NCI-H345 treated with DMSO at 0.1 percent for 48 hours (cell line): Measurements from ENCODE around the gene OR8H3.
"Not testable (repeated sequence)": the region's sequence is repeated elsewhere in the genome, so short reads cannot be mapped to it uniquely, and the experiment has no call there.

Experiments
- DNase-seq: peaks from one replicate; lab custom pipeline; 2025; ENCODE audit not compliant: unreplicated experiment; lab: John Stamatoyannopoulos, UW

Gene OR8H3

GRCh38 chr11:56122073-56122472 is at the start of gene OR8H3:
TSS of gene OR8H3 (plus strand) at chr11:56122373. CDS start at chr11:56122373, 0 bp downstream.
- DNase-seq, result no peak

DNA sequence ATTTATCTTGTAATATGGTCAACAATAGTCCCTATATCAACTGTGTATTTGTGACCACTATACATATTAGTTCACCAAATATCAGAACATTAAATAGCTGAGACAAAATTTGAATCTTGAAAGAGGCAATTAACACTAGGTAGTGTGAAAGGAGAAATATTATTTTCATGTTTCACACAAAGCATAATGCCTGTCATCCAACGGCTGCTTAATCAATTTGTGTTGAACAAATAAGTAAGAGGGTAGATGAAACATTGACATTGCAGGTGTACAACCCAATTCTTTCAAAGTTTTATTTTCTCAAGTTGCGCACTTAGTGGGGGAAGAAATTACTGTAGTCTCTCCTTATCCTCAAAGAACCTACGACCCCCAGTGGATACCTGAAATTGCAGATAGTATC is 32.5 kb upstream of the OR8H3 start:
- DNase-seq, result no peak

DNA sequence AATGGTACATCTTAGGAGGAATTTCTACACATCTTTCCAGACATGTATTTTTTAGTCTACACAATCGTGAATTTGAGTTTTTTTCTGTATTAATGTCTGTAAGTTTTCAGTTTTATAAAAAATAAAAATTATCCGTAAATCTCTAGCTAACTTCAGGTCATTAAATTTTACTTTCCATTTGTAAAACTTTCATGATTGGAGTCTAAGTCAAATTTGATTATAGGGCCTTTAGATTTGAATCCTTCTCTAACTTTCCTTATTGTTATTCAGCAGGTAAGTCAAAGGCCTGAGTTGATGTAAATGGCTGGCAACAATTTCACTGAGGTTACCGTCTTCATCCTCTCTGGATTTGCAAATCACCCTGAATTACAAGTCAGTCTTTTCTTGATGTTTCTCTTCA is 29.2 kb upstream of the OR8H3 start, which contains the start of gene OR8I2:
TSS of gene OR8I2 (plus strand) at position 301 of the 400 bp plus-strand sequence. CDS start at position 301, 0 bp downstream.
- DNase-seq, result no peak

DNA sequence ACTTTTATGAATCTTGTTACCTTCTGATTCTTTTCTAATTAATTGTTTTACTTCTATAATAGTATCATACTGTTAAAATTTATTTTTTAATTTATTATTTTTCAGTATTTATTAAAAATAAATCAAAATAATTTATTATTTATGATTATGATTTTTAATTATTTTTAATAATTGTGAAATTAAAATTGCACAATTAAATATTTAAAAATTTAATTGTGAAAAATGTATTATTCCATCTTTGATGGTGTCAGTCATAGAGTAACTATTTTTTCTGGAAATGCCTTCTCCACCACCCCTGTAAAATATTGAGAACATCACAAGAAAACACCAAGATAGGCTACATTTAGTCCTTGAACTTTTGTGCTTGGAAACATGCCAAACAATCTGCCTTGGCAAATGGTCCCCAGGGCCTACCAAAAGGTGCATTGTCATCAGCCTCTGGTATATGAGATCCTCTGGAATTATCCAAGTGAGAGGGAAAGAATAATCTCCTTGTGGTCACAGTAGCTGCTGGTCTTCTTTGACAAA is 18.9 kb upstream of the OR8H3 start, which contains the start of gene OR8H2:
TSS of gene OR8H2 (plus strand) at position 478 of the 528 bp plus-strand sequence. CDS start 1,356 bp downstream, outside the sequence.
- DNase-seq, result no peak

DNA sequence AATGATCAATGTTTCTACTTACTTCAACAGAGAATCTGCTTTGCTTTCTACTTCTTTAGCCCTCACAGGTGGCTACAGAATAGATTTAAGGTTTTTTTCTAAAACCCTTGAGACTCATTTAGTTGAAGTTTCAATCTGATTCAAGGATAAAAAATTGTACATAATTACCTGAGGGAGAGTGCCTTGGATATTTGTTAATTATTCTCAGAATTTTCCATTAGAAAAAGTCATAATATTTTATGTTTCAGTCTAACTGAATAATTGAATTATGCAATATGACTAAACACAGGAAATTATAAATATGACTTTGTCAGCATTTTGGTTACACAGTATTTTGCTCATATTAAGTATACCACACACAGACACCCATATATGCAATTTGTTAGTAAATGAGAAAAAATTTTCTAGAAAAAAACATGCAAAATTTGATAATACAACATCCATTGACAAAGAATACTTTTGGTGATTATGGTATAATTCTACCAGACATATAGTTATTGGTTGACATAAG is 18.0 kb downstream of the OR8H3 start, which contains the start of gene OR8J3:
TSS of gene OR8J3 (minus strand) at position 51 of the 511 bp plus-strand sequence. CDS start 2,483 bp downstream, outside the sequence.
- no peak for DNase-seq

GRCh38 chr11:56143681-56144080 is 21.5 kb downstream of the OR8H3 start:
- DNase-seq, result not testable (repeated sequence)

- DNase-seq, result no peak
These were observed 29.2 kb downstream of the OR8H3 start for GRCh38 chr11:56151376-56151775.

DNA sequence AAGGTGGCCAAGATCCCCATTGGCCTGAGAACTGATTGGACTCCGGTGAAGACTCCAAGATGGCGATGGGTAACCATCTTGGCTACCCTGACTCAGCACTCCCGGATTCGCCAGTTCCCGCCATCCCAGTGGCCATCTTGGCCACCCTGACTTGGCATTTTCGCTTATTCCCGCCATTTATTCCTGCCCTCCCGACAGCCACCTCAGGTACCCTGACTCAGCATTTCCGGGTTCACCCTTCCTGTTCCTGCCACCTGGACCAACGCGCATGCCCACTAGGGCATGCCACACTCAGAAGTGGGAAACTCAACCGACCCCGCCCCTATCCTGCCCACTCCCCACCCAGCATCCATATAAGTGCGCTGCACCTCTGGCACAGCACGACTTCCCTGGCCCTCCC is 30.2 kb downstream of the OR8H3 start:
- DNase-seq, result no peak

DNA sequence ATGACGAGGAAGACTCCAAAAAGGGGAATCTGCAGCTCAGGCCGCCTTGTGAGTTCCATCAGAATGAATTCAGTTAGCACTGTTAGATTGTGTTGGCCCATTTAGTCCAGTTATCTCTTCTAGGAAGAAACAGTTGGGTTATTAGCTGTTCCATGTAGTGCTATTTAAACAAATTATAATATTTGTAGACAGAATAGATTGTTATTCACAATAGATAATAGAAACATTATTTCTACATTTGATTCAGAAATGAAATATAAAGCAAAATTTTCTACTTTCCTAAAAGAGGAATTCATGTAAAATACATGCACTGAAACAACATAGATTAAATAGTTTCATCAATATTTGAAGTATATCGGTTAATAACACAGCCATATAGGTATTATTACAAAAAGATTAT is 38.0 kb downstream of the OR8H3 start, which contains the start of gene OR8K5:
TSS of gene OR8K5 (minus strand) at position 101 of the 400 bp plus-strand sequence. CDS start at position 101, 0 bp downstream.
- no peak for DNase-seq

GRCh38 chr11:56163804-56164203 is 41.6 kb downstream of the OR8H3 start:
- DNase-seq, result no peak

DNA sequence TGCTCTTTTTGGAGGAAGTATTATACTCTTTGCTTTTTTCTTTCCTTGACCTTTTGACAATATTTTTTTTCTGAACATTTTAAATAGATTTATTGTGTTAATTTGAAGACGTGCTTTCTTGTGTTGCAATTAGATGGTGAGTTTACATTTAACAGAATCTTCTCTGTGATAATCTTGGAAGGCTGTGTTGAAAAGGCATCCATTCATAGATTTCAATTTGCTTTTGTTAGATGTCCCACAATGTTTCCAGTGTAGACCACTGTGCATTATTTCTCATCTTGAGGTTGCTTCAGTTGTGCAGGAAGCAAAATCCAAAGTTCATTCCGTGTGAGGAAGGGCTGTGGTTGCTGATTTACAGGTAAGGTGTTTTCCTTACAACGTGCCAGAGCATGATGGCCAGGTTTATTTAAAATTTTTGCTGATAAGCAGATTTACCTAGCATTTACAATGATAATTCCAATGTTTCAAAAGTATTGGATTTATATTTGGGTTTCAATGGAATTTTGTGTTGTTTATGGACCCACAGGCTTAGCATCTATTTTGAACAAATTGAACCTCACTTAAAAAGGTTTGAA is 50.2 kb downstream of the OR8H3 start:
- no peak for DNase-seq
